GM21825 (cell line): ENCODE measurements around the gene LCNL1.
"Not testable (repeated sequence)": the region's sequence is repeated elsewhere in the genome, so short reads cannot be mapped to it uniquely, and the experiment has no call there.

ENCODE experiments used
- ATAC-seq: cut with Tn5 transposase; IDR thresholded peaks from one replicate; pipeline ENCODE4 v1.9.1; 2021; ENCODE audit warnings: mild to moderate bottlenecking, moderate library complexity; ENCODE audit not compliant: unreplicated experiment

Gene LCNL1

GRCh38 chr9:136991993-136992818, 9.4 kb downstream of the LCNL1 start, which contains the start of gene PAXX:
PAXX (plus strand) TSS chr9:136992422; CDS start chr9:136992444, 22 bp downstream.
- ATAC-seq, result peak; percentile 85

GRCh38 chr9:136992819-136993369, 10.1 kb downstream of the LCNL1 start:
- ATAC-seq, result no peak

GRCh38 chr9:136994180-136994887, 11.5 kb downstream of the LCNL1 start:
- ATAC-seq, result no peak

GRCh38 chr9:136994888-136995230, 12.1 kb downstream of the LCNL1 start:
- ATAC-seq, result no peak

- no peak for ATAC-seq
These were observed 12.6 kb downstream of the LCNL1 start for GRCh38 chr9:136995362-136995761.

GRCh38 chr9:136995772-136996311, 13.0 kb downstream of the LCNL1 start:
- no peak for ATAC-seq

- ATAC-seq, result no peak
These were observed 13.8 kb downstream of the LCNL1 start, which contains the start of gene CLIC3 for GRCh38 chr9:136996361-136997292. CLIC3 (minus strand) TSS chr9:136996568; CDS start chr9:136996543, 25 bp downstream.

GRCh38 chr9:136997371-136997770, 14.6 kb downstream of the LCNL1 start:
- ATAC-seq, result no peak

- no peak for ATAC-seq
These were observed 15.0 kb downstream of the LCNL1 start for GRCh38 chr9:136997830-136998234.

- peak; percentile 60 for ATAC-seq
These were observed 17.6 kb downstream of the LCNL1 start for GRCh38 chr9:137000177-137000930.

- no peak for ATAC-seq
These were observed 19.3 kb downstream of the LCNL1 start for GRCh38 chr9:137001857-137002645.

- no peak for ATAC-seq
These were observed 19.9 kb downstream of the LCNL1 start for GRCh38 chr9:137002646-137003041.

GRCh38 chr9:137004285-137004684, 21.5 kb downstream of the LCNL1 start:
- not testable (repeated sequence) for ATAC-seq

GRCh38 chr9:137006116-137007003, 23.6 kb downstream of the LCNL1 start:
- ATAC-seq, result no peak

GRCh38 chr9:137007108-137007815, 24.5 kb downstream of the LCNL1 start:
- ATAC-seq, result no peak

- ATAC-seq, result no peak
These were observed 25.1 kb downstream of the LCNL1 start for GRCh38 chr9:137007816-137008270.

GRCh38 chr9:137008312-137008711, 25.5 kb downstream of the LCNL1 start:
- ATAC-seq, result no peak
